ENCODE measurements around the gene FABP3. TPM values are rescaled to one million over a fixed set of nuclear protein-coding genes. Genes with fewer than 3 reads are reported as not detected.

FABP3 gene
- 100 to 1,000 TPM; 106 to 214 (median 167) TPM for polyA plus RNA-seq (ENCODE audit: insufficient read length in 10 of 10)
- long read RNA-seq, donor 1, transcript FABP3-201 (4 exons, 725 nt): major isoform, 68 of 74 reads
- long read RNA-seq, donor 1, transcript FABP3-203 (3 exons, 535 nt): minor isoform, 5 of 74 reads
- long read RNA-seq, donor 1, partial matches to known transcripts: 0 of 74 reads
- long read RNA-seq, donor 1, other reads (novel, unspliced or antisense): 0 of 74 reads
- long read RNA-seq, donor 2, transcript FABP3-203 (3 exons, 535 nt): minor isoform, 8 of 96 reads
- long read RNA-seq, donor 2, transcript FABP3-201 (4 exons, 725 nt): major isoform, 75 of 96 reads
- long read RNA-seq, donor 2, partial matches to known transcripts: 13 of 96 reads
- long read RNA-seq, donor 2, other reads (novel, unspliced or antisense): 0 of 96 reads
- long read RNA-seq, donor 3: 0 reads
- long read RNA-seq, donor 4, transcript FABP3-201 (4 exons, 725 nt): major isoform, 79 of 88 reads
- long read RNA-seq, donor 4, partial matches to known transcripts: 6 of 88 reads
- long read RNA-seq, donor 4, other reads (novel, unspliced or antisense): 0 of 88 reads
- long read RNA-seq, donor 5, transcript FABP3-203 (3 exons, 535 nt): minor isoform, 24 of 180 reads
- long read RNA-seq, donor 5, transcript FABP3-201 (4 exons, 725 nt): major isoform, 119 of 180 reads
- long read RNA-seq, donor 5, partial matches to known transcripts: 36 of 180 reads
- long read RNA-seq, donor 5, other reads (novel, unspliced or antisense): 0 of 180 reads
- long read RNA-seq, donor 6, transcript FABP3-203 (3 exons, 535 nt): minor isoform, 7 of 157 reads
- long read RNA-seq, donor 6, transcript FABP3-201 (4 exons, 725 nt): major isoform, 128 of 157 reads
- long read RNA-seq, donor 6, partial matches to known transcripts: 20 of 157 reads
- long read RNA-seq, donor 6, other reads (novel, unspliced or antisense): 0 of 157 reads
- long read RNA-seq, donor 7, transcript FABP3-201 (4 exons, 725 nt): major isoform, 45 of 46 reads
- long read RNA-seq, donor 7, partial matches to known transcripts: 0 of 46 reads
- long read RNA-seq, donor 7, other reads (novel, unspliced or antisense): 0 of 46 reads
- long read RNA-seq, donor 8, transcript FABP3-201 (4 exons, 725 nt): major isoform, 26 of 34 reads
- long read RNA-seq, donor 8, partial matches to known transcripts: 6 of 34 reads
- long read RNA-seq, donor 8, other reads (novel, unspliced or antisense): 0 of 34 reads
- long read RNA-seq, donor 9, transcript FABP3-201 (4 exons, 725 nt): major isoform, 15 of 18 reads
- long read RNA-seq, donor 9, partial matches to known transcripts: 0 of 18 reads
- long read RNA-seq, donor 9, other reads (novel, unspliced or antisense): 0 of 18 reads

GRCh38 chr1:31373056-31373896, at the start of gene FABP3:
FABP3 (minus strand) TSS chr1:31373076; CDS start chr1:31373014, 62 bp downstream.
- peak; percentile 79 to 93 (median 83) for DNase-seq

- DNase-seq: no peak
These were observed 48.6 kb upstream of the FABP3 start for GRCh38 chr1:31421371-31422040.

- DNase-seq: no peak
These were observed 47.8 kb upstream of the FABP3 start for GRCh38 chr1:31420716-31421115.

- no peak for DNase-seq
These were observed 45.9 kb upstream of the FABP3 start for GRCh38 chr1:31418626-31419323.

GRCh38 chr1:31417148-31417547, 44.3 kb upstream of the FABP3 start:
- no peak for DNase-seq

- DNase-seq: no peak
These were observed 43.3 kb upstream of the FABP3 start for GRCh38 chr1:31416101-31416736.

- DNase-seq: no peak
These were observed 42.8 kb upstream of the FABP3 start for GRCh38 chr1:31415658-31416057.

GRCh38 chr1:31414980-31415370, 42.1 kb upstream of the FABP3 start:
- DNase-seq: no peak

GRCh38 chr1:31413405-31414001, 40.6 kb upstream of the FABP3 start:
- DNase-seq: peak; percentile 67 to 87 (median 69)

- no peak for DNase-seq
These were observed 40.0 kb upstream of the FABP3 start, which contains the start of gene SERINC2 for GRCh38 chr1:31412732-31413404. SERINC2 (plus strand) TSS chr1:31413213; CDS start chr1:31413266, 53 bp downstream.

- DNase-seq: no peak
These were observed 39.3 kb upstream of the FABP3 start for GRCh38 chr1:31412205-31412604.

- DNase-seq: no peak
These were observed 38.0 kb upstream of the FABP3 start for GRCh38 chr1:31410871-31411270.

- no peak for DNase-seq
These were observed 37.3 kb upstream of the FABP3 start for GRCh38 chr1:31409946-31410858.

- no peak for DNase-seq
These were observed 36.0 kb upstream of the FABP3 start for GRCh38 chr1:31408788-31409318.

- DNase-seq: no peak
These were observed 34.3 kb upstream of the FABP3 start for GRCh38 chr1:31407029-31407626.

Measured in muscle of back (tissue), 13 donors.